Measurements from ENCODE around the gene OR5M8. TPM values are rescaled to one million over a fixed set of nuclear protein-coding genes. Genes with fewer than 3 reads are reported as not detected.

Gene OR5M8
- not detected in 2 replicates for total RNA-seq (2014; rRNA removed; shearing (Covaris generic); ENCODE audit: low replicate concordance)

GRCh38 chr11:56491270-56491669 is at the start of gene OR5M8:
Gene OR5M8, minus strand, starts transcription at chr11:56491370. Its CDS starts 0 bp downstream, at chr11:56491370.
- H3K9me3 ChIP-seq, result no peaks in the 10 kb centered on the region
- no peaks in the 10 kb centered on the region for H3K36me3 ChIP-seq
- DNase-seq, result no peak

GRCh38 chr11:56533054-56533740 is 42.0 kb upstream of the OR5M8 start:
- Histone ChIP-seq H3K36me3 (no peaks in the 10 kb centered on the region), H3K4me3 (no peak overlapping the region), H3K9me3 (no peaks in the 10 kb centered on the region), H3K27me3 (no peaks in the 10 kb centered on the region)
- DNase-seq, result no peak

More at GRCh38 chr11:56491270-56491669, at the start of gene OR5M8:
- Histone ChIP-seq H3K4me3 (no peak within 1 kb of the TSS), H3K27me3 (no peaks in the 10 kb centered on the region)

- Histone ChIP-seq H3K4me3 (no peak overlapping the region), H3K9me3 (no peaks in the 10 kb centered on the region)
- no peak for DNase-seq
These were observed 40.7 kb upstream of the OR5M8 start for GRCh38 chr11:56531856-56532255.

GRCh38 chr11:56522008-56522407 is 30.8 kb upstream of the OR5M8 start:
- H3K4me3 ChIP-seq, result no peak overlapping the region
- no peak for DNase-seq
- H3K36me3 ChIP-seq, result no peaks in the 10 kb centered on the region

More at GRCh38 chr11:56531856-56532255, 40.7 kb upstream of the OR5M8 start:
- Histone ChIP-seq H3K27me3 (no peaks in the 10 kb centered on the region), H3K36me3 (no peaks in the 10 kb centered on the region)

GRCh38 chr11:56513280-56513679 is 22.1 kb upstream of the OR5M8 start:
- Histone ChIP-seq H3K36me3 (no peaks in the 10 kb centered on the region), H3K27me3 (no peaks in the 10 kb centered on the region), H3K4me3 (no peak overlapping the region), H3K9me3 (no peaks in the 10 kb centered on the region)
- DNase-seq, result no peak

More at GRCh38 chr11:56522008-56522407, 30.8 kb upstream of the OR5M8 start:
- H3K27me3 ChIP-seq, result no peaks in the 10 kb centered on the region
- no peaks in the 10 kb centered on the region for H3K9me3 ChIP-seq

- Histone ChIP-seq H3K27me3 (no peaks in the 10 kb centered on the region), H3K36me3 (no peaks in the 10 kb centered on the region), H3K9me3 (no peaks in the 10 kb centered on the region), H3K4me3 (no peak overlapping the region)
- DNase-seq, result no peak
These were observed 18.3 kb upstream of the OR5M8 start for GRCh38 chr11:56509439-56509838.

GRCh38 chr11:56497010-56497409 is 5.8 kb upstream of the OR5M8 start:
- H3K36me3 ChIP-seq, result no peaks in the 10 kb centered on the region
- no peaks in the 10 kb centered on the region for H3K9me3 ChIP-seq
- no peaks in the 10 kb centered on the region for H3K27me3 ChIP-seq
- DNase-seq, result no peak
- H3K4me3 ChIP-seq, result no peak overlapping the region

- no peak overlapping the region for H3K4me3 ChIP-seq
- H3K27me3 ChIP-seq, result no peaks in the 10 kb centered on the region
- H3K36me3 ChIP-seq, result no peaks in the 10 kb centered on the region
- no peaks in the 10 kb centered on the region for H3K9me3 ChIP-seq
- DNase-seq, result no peak
These were observed 3.9 kb upstream of the OR5M8 start for GRCh38 chr11:56495117-56495516.

GRCh38 chr11:56486801-56487200 is 4.4 kb downstream of the OR5M8 start:
- no peak for DNase-seq
- H3K27me3 ChIP-seq, result no peaks in the 10 kb centered on the region
- H3K36me3 ChIP-seq, result no peaks in the 10 kb centered on the region
- H3K4me3 ChIP-seq, result no peak overlapping the region
- no peaks in the 10 kb centered on the region for H3K9me3 ChIP-seq

- Histone ChIP-seq H3K27me3 (no peaks in the 10 kb centered on the region), H3K9me3 (no peaks in the 10 kb centered on the region), H3K36me3 (no peaks in the 10 kb centered on the region), H3K4me3 (no peak overlapping the region)
- DNase-seq, result no peak
These were observed 16.4 kb downstream of the OR5M8 start for GRCh38 chr11:56474729-56475235.

GRCh38 chr11:56473252-56473651 is 17.9 kb downstream of the OR5M8 start, which contains the start of gene OR5M3:
Gene OR5M3, minus strand, starts transcription at chr11:56473352. Its CDS starts 2,855 bp downstream, at chr11:56470497.
- no peaks in the 10 kb centered on the region for H3K36me3 ChIP-seq
- no peaks in the 10 kb centered on the region for H3K27me3 ChIP-seq
- H3K4me3 ChIP-seq, result no peak within 1 kb of the TSS
- no peak for DNase-seq
- no peaks in the 10 kb centered on the region for H3K9me3 ChIP-seq

- Histone ChIP-seq H3K36me3 (no peaks in the 10 kb centered on the region), H3K9me3 (no peaks in the 10 kb centered on the region), H3K4me3 (no peak overlapping the region), H3K27me3 (no peaks in the 10 kb centered on the region)
- DNase-seq, result no peak
These were observed 34.1 kb downstream of the OR5M8 start for GRCh38 chr11:56457076-56457475.

GRCh38 chr11:56453521-56453920 is 37.6 kb downstream of the OR5M8 start:
- no peaks in the 10 kb centered on the region for H3K27me3 ChIP-seq
- no peak for DNase-seq
- H3K9me3 ChIP-seq, result no peaks in the 10 kb centered on the region
- no peaks in the 10 kb centered on the region for H3K36me3 ChIP-seq
- no peak overlapping the region for H3K4me3 ChIP-seq

Other genes with a start within 250 kb of the OR5M8 start
- not detected in 2 replicates for gene OR5T3, start 239.1 kb downstream of the OR5M8 start, total RNA-seq (2014; rRNA removed; shearing (Covaris generic); ENCODE audit: low replicate concordance)
- not detected in 2 replicates for gene OR5T1, start 217.2 kb downstream of the OR5M8 start, total RNA-seq (2014; rRNA removed; shearing (Covaris generic); ENCODE audit: low replicate concordance)
- not detected in 2 replicates for gene OR8H1, start 199.1 kb downstream of the OR5M8 start, total RNA-seq (2014; rRNA removed; shearing (Covaris generic); ENCODE audit: low replicate concordance)
- gene OR8K3, start 176.2 kb downstream of the OR5M8 start, total RNA-seq (2014; rRNA removed; shearing (Covaris generic); ENCODE audit: low replicate concordance), result not detected in 2 replicates
- not detected in 2 replicates for gene OR8K1, start 145.3 kb downstream of the OR5M8 start, total RNA-seq (2014; rRNA removed; shearing (Covaris generic); ENCODE audit: low replicate concordance)
- gene OR8J1, start 137.1 kb downstream of the OR5M8 start, total RNA-seq (2014; rRNA removed; shearing (Covaris generic); ENCODE audit: low replicate concordance), result not detected in 2 replicates
- gene OR8U1, start 115.7 kb downstream of the OR5M8 start, total RNA-seq (2014; rRNA removed; shearing (Covaris generic); ENCODE audit: low replicate concordance), result not detected in 2 replicates
- gene OR5AL1, start 78.7 kb downstream of the OR5M8 start, total RNA-seq (2014; rRNA removed; shearing (Covaris generic); ENCODE audit: low replicate concordance), result not detected in 2 replicates
- not detected in 2 replicates for gene OR5M3, start 18.0 kb downstream of the OR5M8 start, total RNA-seq (2014; rRNA removed; shearing (Covaris generic); ENCODE audit: low replicate concordance)
- gene OR5M11, start 51.9 kb upstream of the OR5M8 start, total RNA-seq (2014; rRNA removed; shearing (Covaris generic); ENCODE audit: low replicate concordance), result not detected in 2 replicates
- not detected in 2 replicates for gene OR5M10, start 86.4 kb upstream of the OR5M8 start, total RNA-seq (2014; rRNA removed; shearing (Covaris generic); ENCODE audit: low replicate concordance)
- gene OR5M1, start 123.5 kb upstream of the OR5M8 start, total RNA-seq (2014; rRNA removed; shearing (Covaris generic); ENCODE audit: low replicate concordance), result not detected in 2 replicates
- not detected in 2 replicates for gene OR5AP2, start 151.1 kb upstream of the OR5M8 start, total RNA-seq (2014; rRNA removed; shearing (Covaris generic); ENCODE audit: low replicate concordance)
- not detected in 2 replicates for gene OR5AR1, start 172.3 kb upstream of the OR5M8 start, total RNA-seq (2014; rRNA removed; shearing (Covaris generic); ENCODE audit: low replicate concordance)
- not detected in 2 replicates for gene OR9G1, start 207.7 kb upstream of the OR5M8 start, total RNA-seq (2014; rRNA removed; shearing (Covaris generic); ENCODE audit: low replicate concordance)